GM12865 (cell line): ENCODE measurements around the gene KIF18B.

Experiments used
- DNase-seq: peaks from one replicate; pipeline ENCODE4 v3.0.0; 2010; ENCODE audit warnings: low read depth
- H3K4me3 ChIP-seq: 2 replicates; pipeline ENCODE4 v1.5.1; 2011; ENCODE audit warnings: mild to moderate bottlenecking, low read depth, low read length, control low read depth
- CTCF ChIP-seq: IDR thresholded peaks from 2 replicates; pipeline ENCODE4 v1.5.1; 2011; ENCODE audit warnings: low read length, control low read depth, low read depth, inconsistent platforms; ENCODE audit not compliant: insufficient read depth; ENCODE audit errors: missing control alignments

The KIF18B gene

GRCh38 chr17:44905006-44906000 lies 42.3 kb downstream of the KIF18B start:
- DNase-seq = no peak
- no peak for TF ChIP-seq CTCF
- H3K4me3 ChIP-seq = no peak overlapping the region

GRCh38 chr17:44904001-44904984 lies 43.3 kb downstream of the KIF18B start:
- TF ChIP-seq CTCF = no peak
- H3K4me3 ChIP-seq = no peak overlapping the region
- peak; percentile 37 for DNase-seq

GRCh38 chr17:44903012-44903685 lies 44.4 kb downstream of the KIF18B start:
- no peak for TF ChIP-seq CTCF
- H3K4me3 ChIP-seq = no peak overlapping the region
- DNase-seq = no peak

GRCh38 chr17:44902135-44902760 lies 45.3 kb downstream of the KIF18B start:
- H3K4me3 ChIP-seq = no peak overlapping the region
- DNase-seq = no peak
- TF ChIP-seq CTCF = no peak

- no peak for DNase-seq
- TF ChIP-seq CTCF = no peak
- no peak overlapping the region for H3K4me3 ChIP-seq
Observed at GRCh38 chr17:44901411-44901921, 46.1 kb downstream of the KIF18B start.

- H3K4me3 ChIP-seq = no peak overlapping the region
- no peak for DNase-seq
- no peak for TF ChIP-seq CTCF
Observed at GRCh38 chr17:44900894-44901293, 46.7 kb downstream of the KIF18B start.
